Ovary (tissue), 3 donors: ENCODE results near the gene SMIM12.

Experiments
- CTCF ChIP-seq, 3 donors: fragments of 450-650 bp in 2 of 3; fragments of 200-600 bp in 1 of 3; IDR thresholded peaks; one replicate each; pipeline versions ENCODE4 v1.5.1 to v1.8.0; 2016 to 2022; ENCODE audit warnings: antibody characterized with exemption in 3 of 3, mild to moderate bottlenecking in 1 of 3
- EP300 ChIP-seq: sonication (generic); formaldehyde crosslinking; IDR thresholded peaks from one replicate; pipeline ENCODE4 v1.6.1; 2017; ENCODE audit warnings: antibody characterized with exemption
- POLR2A ChIP-seq: fragments of 450-650 bp; IDR thresholded peaks from one replicate; pipeline ENCODE4 v1.6.1; 2017; ENCODE audit warnings: antibody characterized with exemption, mild to moderate bottlenecking, moderate library complexity
- donor health status: DM: no; HTN: no; CAD: no.

GRCh38 chr1:34874296-34874952 lies 14.9 kb upstream of the SMIM12 start:
- TF ChIP-seq CTCF (IDR thresholded peaks at IDR 0.05): no peak
- no peak for TF ChIP-seq POLR2A
- no peak for TF ChIP-seq EP300
